Peyer's patch (tissue), 4 donors: ENCODE measurements around the gene IKZF3.

Experiments
- CTCF ChIP-seq, 6 experiments: fragments of 450-650 bp in 4 of 6; fragments of 200-600 bp in 2 of 6; sonication (generic) in 1 of 6; IDR thresholded peaks; one replicate each; pipeline ENCODE4 v1.5.1; 2017 to 2019; ENCODE audit warnings: antibody characterized with exemption in 6 of 6, mild to moderate bottlenecking in 3 of 6, moderate library complexity in 1 of 6
- POLR2A ChIP-seq, 2 donors: fragments of 450-650 bp; IDR thresholded peaks; one replicate each; pipeline ENCODE4 v1.5.1; 2017; ENCODE audit warnings: antibody characterized with exemption in 2 of 2, mild to moderate bottlenecking in 2 of 2, moderate library complexity in 2 of 2

- TF ChIP-seq CTCF (IDR thresholded peaks at IDR 0.05): no peak
- TF ChIP-seq POLR2A (IDR thresholded peaks at IDR 0.05): no peak
Observed at GRCh38 chr17:39714234-39714633, 149.9 kb downstream of the IKZF3 start.
